ENCODE data around the gene WFDC1. TPM values are rescaled to one million over a fixed set of nuclear protein-coding genes. Genes with fewer than 3 reads are reported as not detected.

The WFDC1 gene
- total RNA-seq, 2 donors from 2014 or later: 0.15 TPM; not detected in 1

DNA sequence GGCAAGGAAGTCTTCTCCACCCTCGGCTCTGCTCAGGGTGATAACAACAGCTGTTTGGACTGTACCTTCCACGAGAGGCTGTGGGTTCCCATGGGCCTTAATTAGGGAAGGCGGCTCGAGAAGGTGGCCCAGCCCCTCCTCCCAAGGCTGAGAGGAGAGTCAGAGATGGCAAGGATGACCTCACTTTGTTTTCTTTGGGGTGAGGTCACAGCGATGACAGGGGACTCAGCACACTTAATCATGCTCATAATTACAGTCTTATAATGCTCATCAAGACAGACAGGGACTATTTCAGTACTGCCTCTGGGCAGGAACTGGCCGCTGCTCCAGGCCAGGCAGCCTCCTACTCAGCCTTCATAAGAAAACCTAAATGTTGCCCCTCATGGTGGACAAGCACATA is 19.7 kb downstream of the WFDC1 start:
- DNase-seq: peak; percentile 38
- Mint-ChIP-seq H3K4me3 (no peak overlapping the region), H3K9me3 (peaks cover 7% of the 10 kb centered on the region), H3K27ac (no peak overlapping the region), H3K4me1 (peaks cover 12% of the 10 kb centered on the region), H3K36me3 (ENCODE audit: low read depth) (no peaks in the 10 kb centered on the region), H3K27me3 (ENCODE audit: insufficient read depth) (peaks cover 21% of the 10 kb centered on the region)
- Histone ChIP-seq H3K4me3 (ENCODE audit: low read length) (no peak overlapping the region), H3K27me3 (ENCODE audit: control insufficient read depth, insufficient read depth, low read length, poor library complexity, severe bottlenecking) (peaks cover 7% of the 10 kb centered on the region), H3K36me3 (ENCODE audit: control insufficient read depth, insufficient read depth, low read length) (no peaks in the 10 kb centered on the region), H3K9ac (ENCODE audit: extremely low read depth, low read length, poor library complexity, severe bottlenecking) (no peak overlapping the region), H3K4me1 (ENCODE audit: control insufficient read depth, insufficient read depth, low read length) (peaks cover 6% of the 10 kb centered on the region), H3K9me3 (ENCODE audit: control insufficient read depth, low read length) (peaks cover 4% of the 10 kb centered on the region), H3K27ac (ENCODE audit: low read depth, low read length) (no peak overlapping the region)
- TF ChIP-seq, protein P1, sequence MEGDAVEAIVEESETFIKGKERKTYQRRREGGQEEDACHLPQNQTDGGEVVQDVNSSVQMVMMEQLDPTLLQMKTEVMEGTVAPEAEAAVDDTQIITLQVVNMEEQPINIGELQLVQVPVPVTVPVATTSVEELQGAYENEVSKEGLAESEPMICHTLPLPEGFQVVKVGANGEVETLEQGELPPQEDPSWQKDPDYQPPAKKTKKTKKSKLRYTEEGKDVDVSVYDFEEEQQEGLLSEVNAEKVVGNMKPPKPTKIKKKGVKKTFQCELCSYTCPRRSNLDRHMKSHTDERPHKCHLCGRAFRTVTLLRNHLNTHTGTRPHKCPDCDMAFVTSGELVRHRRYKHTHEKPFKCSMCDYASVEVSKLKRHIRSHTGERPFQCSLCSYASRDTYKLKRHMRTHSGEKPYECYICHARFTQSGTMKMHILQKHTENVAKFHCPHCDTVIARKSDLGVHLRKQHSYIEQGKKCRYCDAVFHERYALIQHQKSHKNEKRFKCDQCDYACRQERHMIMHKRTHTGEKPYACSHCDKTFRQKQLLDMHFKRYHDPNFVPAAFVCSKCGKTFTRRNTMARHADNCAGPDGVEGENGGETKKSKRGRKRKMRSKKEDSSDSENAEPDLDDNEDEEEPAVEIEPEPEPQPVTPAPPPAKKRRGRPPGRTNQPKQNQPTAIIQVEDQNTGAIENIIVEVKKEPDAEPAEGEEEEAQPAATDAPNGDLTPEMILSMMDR (conservative IDR thresholded peaks at IDR 0.05): no peak
- WGBS, 2 experiments (ENCODE audit: insufficient coverage in 1 of 2, insufficient read length in 1 of 2): 82 to 89% methylated on average over 4 to 6 of the region's 6 CpGs

DNA sequence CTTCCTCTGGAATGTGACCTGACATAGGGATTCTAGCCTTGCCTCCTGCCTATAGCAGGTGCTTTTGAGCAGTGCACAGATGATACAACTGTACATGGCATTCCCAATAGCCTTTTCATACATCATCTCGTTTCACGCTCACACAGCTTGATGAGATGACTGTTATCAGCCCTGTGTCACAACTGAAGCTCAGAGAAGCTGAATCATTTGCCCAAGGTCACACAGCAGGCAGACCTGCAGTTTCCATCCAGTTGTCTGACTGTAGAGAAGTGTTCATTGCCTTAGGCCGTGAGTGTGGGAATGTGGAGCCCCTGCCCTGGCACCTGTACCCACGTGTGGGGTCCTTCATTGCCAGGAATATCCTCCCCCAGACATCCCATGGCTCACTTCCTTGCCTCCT is 20.1 kb downstream of the WFDC1 start:
- Histone ChIP-seq H3K9ac (ENCODE audit: extremely low read depth, low read length, poor library complexity, severe bottlenecking) (no peak overlapping the region), H3K4me1 (ENCODE audit: control insufficient read depth, insufficient read depth, low read length) (peaks cover 6% of the 10 kb centered on the region), H3K27me3 (ENCODE audit: control insufficient read depth, insufficient read depth, low read length, poor library complexity, severe bottlenecking) (peaks cover 7% of the 10 kb centered on the region), H3K36me3 (ENCODE audit: control insufficient read depth, insufficient read depth, low read length) (no peaks in the 10 kb centered on the region), H3K4me3 (ENCODE audit: low read length) (no peak overlapping the region), H3K9me3 (ENCODE audit: control insufficient read depth, low read length) (peaks cover 4% of the 10 kb centered on the region), H3K27ac (ENCODE audit: low read depth, low read length) (no peak overlapping the region)
- TF ChIP-seq, protein P1 (conservative IDR thresholded peaks at IDR 0.05): no peak
- WGBS, 2 experiments (ENCODE audit: insufficient coverage in 1 of 2, insufficient read length in 1 of 2): 84 to 95% methylated on average over 4 of the region's 4 CpGs
- peak; percentile 29 for DNase-seq
- peaks cover 12% of the 10 kb centered on the region for H3K4me1 Mint-ChIP-seq
- peaks cover 21% of the 10 kb centered on the region for H3K27me3 Mint-ChIP-seq (ENCODE audit: insufficient read depth)
- H3K36me3 Mint-ChIP-seq (ENCODE audit: low read depth): no peaks in the 10 kb centered on the region
- H3K9me3 Mint-ChIP-seq: peaks cover 7% of the 10 kb centered on the region
- no peak overlapping the region for H3K27ac Mint-ChIP-seq
- no peak overlapping the region for H3K4me3 Mint-ChIP-seq

DNA sequence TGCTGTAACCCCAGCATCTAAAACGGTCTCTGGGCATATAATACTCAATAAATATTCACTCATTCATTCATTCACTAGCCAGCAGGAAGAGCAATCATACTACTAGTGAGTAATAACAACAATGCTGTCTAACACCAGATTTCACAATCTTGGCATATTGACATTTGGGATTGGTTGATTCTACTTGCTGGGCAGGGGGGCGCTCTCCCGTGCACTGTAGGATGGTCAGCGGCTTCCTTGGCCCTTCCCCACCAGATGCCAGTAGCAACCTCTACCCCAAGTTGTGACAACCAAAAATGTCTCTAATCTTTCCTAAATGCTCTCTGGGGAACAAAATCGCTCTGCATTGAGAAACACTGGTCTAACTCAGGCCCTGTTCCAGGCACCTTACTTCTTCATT is 20.7 kb downstream of the WFDC1 start:
- Mint-ChIP-seq H3K27ac (no peak overlapping the region), H3K36me3 (ENCODE audit: low read depth) (no peaks in the 10 kb centered on the region)
- no peak overlapping the region for H3K4me3 ChIP-seq (ENCODE audit: low read length)

More for the DNA sequence above, 20.7 kb downstream of the WFDC1 start:
- Mint-ChIP-seq H3K4me3 (no peak overlapping the region), H3K4me1 (peaks cover 12% of the 10 kb centered on the region), H3K27me3 (ENCODE audit: insufficient read depth) (peaks cover 21% of the 10 kb centered on the region), H3K9me3 (peaks cover 7% of the 10 kb centered on the region)
- peak; percentile 49 for DNase-seq
- H3K36me3 ChIP-seq (ENCODE audit: control insufficient read depth, insufficient read depth, low read length): no peaks in the 10 kb centered on the region
- H3K9ac ChIP-seq (ENCODE audit: extremely low read depth, low read length, poor library complexity, severe bottlenecking): no peak overlapping the region
- peaks cover 6% of the 10 kb centered on the region for H3K4me1 ChIP-seq (ENCODE audit: control insufficient read depth, insufficient read depth, low read length)
- peaks cover 4% of the 10 kb centered on the region for H3K9me3 ChIP-seq (ENCODE audit: control insufficient read depth, low read length)
- peaks cover 7% of the 10 kb centered on the region for H3K27me3 ChIP-seq (ENCODE audit: control insufficient read depth, insufficient read depth, low read length, poor library complexity, severe bottlenecking)
- 72 to 85% methylated on average over 3 to 5 of the region's 5 CpGs for WGBS, 2 experiments (ENCODE audit: insufficient coverage in 1 of 2, insufficient read length in 1 of 2)
- TF ChIP-seq, protein P1 (conservative IDR thresholded peaks at IDR 0.05): peak; percentile 40
- H3K27ac ChIP-seq (ENCODE audit: low read depth, low read length): no peak overlapping the region

Data from endodermal cell (in vitro differentiated cells).